GM12878 (cell line): Measurements from ENCODE around the gene CLRN3. TPM values are rescaled to one million over a fixed set of nuclear protein-coding genes. Genes with fewer than 3 reads are reported as not detected.

ENCODE experiments used
- ATAC-seq: fragments of 200-7000 bp; cut with Tn5 transposase; 3 replicates; pipeline ENCODE4 v1.9.1; 2020; ENCODE audit warnings: mild to moderate bottlenecking, moderate library complexity
- BruUV-seq: library from RNA; stranded (reverse); fragments of 400-500 nt; replicated peaks from 2 replicates; lab custom pipeline; 2021; lab: Mats Ljungman, UMichigan
- CTCF ChIA-PET: fragments of 300-600 bp; sonication (Branson Sonifier 250); formaldehyde crosslinking; extraction: SDS; loops from one replicate; lab custom pipeline; 2021; ENCODE audit warnings: inconsistent platforms; lab: Yijun Ruan, JAX
- POLR2A ChIA-PET: fragments of 350-600 bp; formaldehyde crosslinking; extraction: SDS; loops from one replicate; lab custom pipeline; 2021; ENCODE audit warnings: inconsistent platforms; lab: Charles Lee
- RAD21 ChIA-PET: fragments of 300-600 bp; sonication (Branson Sonifier 250); formaldehyde crosslinking; loops from one replicate; lab custom pipeline; 2023; ENCODE audit warnings: antibody characterized with exemption; ENCODE audit not compliant: unreplicated experiment; lab: Charles Lee
- SMC1A ChIA-PET: fragments of 300-600 bp; sonication (Branson Sonifier 250); formaldehyde crosslinking; loops from one replicate; lab custom pipeline; 2023; ENCODE audit not compliant: unreplicated experiment, uncharacterized antibody; lab: Charles Lee
- DNase-seq: peaks from one replicate; pipeline ENCODE4 v3.0.0-alpha.2; 2011; ENCODE audit warnings: low read depth, low spot score
- FAIRE-seq: peaks from 3 replicates; lab custom pipeline; 2011; peaks lifted over from hg19 to GRCh38; lab: Jason Lieb, UNC
- H2AFZ ChIP-seq: 2 replicates; pipeline ENCODE4 v1.6.0; 2011; ENCODE audit warnings: low read depth, low read length, control low read depth; ENCODE audit not compliant: control insufficient read depth
- H3K27ac ChIP-seq: 2 replicates; pipeline ENCODE4 v1.5.1; 2011; ENCODE audit warnings: control low read depth; ENCODE audit not compliant: control insufficient read depth, insufficient read depth
- H3K27me3 ChIP-seq, 2 experiments: replicated peaks in 1 of 2; 2 replicates each; pipeline versions ENCODE4 v1.6.0 to v1.6.1; 2011; ENCODE audit warnings: low read length in 1 of 2; ENCODE audit not compliant: control insufficient read depth in 2 of 2, insufficient read depth in 2 of 2
- H3K36me3 ChIP-seq, 2 experiments: 2 replicates each; pipeline ENCODE4 v1.5.1; 2011; ENCODE audit warnings: low read length in 1 of 2; ENCODE audit not compliant: control insufficient read depth in 2 of 2, insufficient read depth in 2 of 2
- H3K4me1 ChIP-seq: 2 replicates; pipeline ENCODE4 v1.6.1; 2011; ENCODE audit warnings: mild to moderate bottlenecking, low read length, moderate library complexity, mixed read lengths; ENCODE audit not compliant: control insufficient read depth, insufficient read depth
- H3K4me2 ChIP-seq: 2 replicates; pipeline ENCODE4 v1.6.0; 2011; ENCODE audit warnings: control low read depth; ENCODE audit not compliant: control insufficient read depth, insufficient read depth
- H3K4me3 ChIP-seq: fragments of 200-600 bp; sonication (generic); 2 replicates; pipeline ENCODE4 v1.5.1; 2016
- H3K79me2 ChIP-seq: 2 replicates; pipeline ENCODE4 v1.6.0; 2011; ENCODE audit warnings: low read length; ENCODE audit not compliant: control insufficient read depth, insufficient read depth
- H3K9ac ChIP-seq: 2 replicates; pipeline ENCODE4 v1.8.0; 2011; ENCODE audit warnings: low read length, control low read depth, mixed read lengths; ENCODE audit not compliant: control insufficient read depth, insufficient read depth
- H3K9me3 ChIP-seq: replicated peaks from 3 replicates; pipeline ENCODE4 v1.5.1; 2011; ENCODE audit warnings: mild to moderate bottlenecking, low read length; ENCODE audit not compliant: control insufficient read depth, insufficient read depth
- H4K20me1 ChIP-seq: 2 replicates; pipeline ENCODE4 v1.6.0; 2011; ENCODE audit not compliant: control insufficient read depth, insufficient read depth
- ESRRA ChIP-seq: IDR thresholded peaks from 2 replicates; pipeline ENCODE4 v1.6.1; 2012; ENCODE audit warnings: mild to moderate bottlenecking, low read length, improper control_type of control experiment
- HDAC2 ChIP-seq: fragments of 200-600 bp; sonication (generic); IDR thresholded peaks from 2 replicates; pipeline ENCODE4 v1.6.1; 2017
- JUNB ChIP-seq: IDR thresholded peaks from 2 replicates; pipeline ENCODE4 v1.6.1; 2016; ENCODE audit warnings: antibody characterized with exemption, mild to moderate bottlenecking
- PAX5 ChIP-seq: IDR thresholded peaks from 2 replicates; pipeline ENCODE4 v1.6.1; 2011; ENCODE audit warnings: low read depth, low read length, borderline replicate concordance
- ZBED1 ChIP-seq: IDR thresholded peaks from 2 replicates; pipeline ENCODE4 v1.6.1; 2016; ENCODE audit warnings: borderline replicate concordance
- WGBS: methylation state at CpG from one replicate; pipeline ENCODE4 v1.1.6; 2016; ENCODE audit warnings: low lambda C conversion rate; ENCODE audit not compliant: insufficient replicate concordance, insufficient coverage; ENCODE audit errors: missing lambda C conversion rate; 5-methylcytosine and 5-hydroxymethylcytosine counted together
- in situ Hi-C: fragments of 300-500 bp; cut with MboI; formaldehyde crosslinking; loops from 9 replicates; pipeline ENCODE4 v1.14.3; 2018; ENCODE audit warnings: mixed read lengths
- intact Hi-C: fragments of 100-400 bp; cut with micrococcal nuclease; formaldehyde crosslinking; loops from one replicate; pipeline ENCODE4 v1.14.2; 2022; ENCODE audit not compliant: unreplicated experiment
- polyA plus RNA-seq, 11 experiments: library from polyadenylated mRNA; depleted of rRNA in 4 of 11; unstranded in 6 of 11; stranded (reverse) in 5 of 11; fragments of >200 nt; fragmentation: Nextera tagmentation in 4 of 11; fragmentation: Illumina TruSeq in 1 of 11; extraction: Ambion mirVana in 4 of 11; extraction: Trizol in 1 of 11; gene quantifications; 1 replicate in 1 of 11; 2 replicates in 10 of 11; pipeline versions ENCODE4 v1.2.1 to v1.2.3, GENCODE V29; 2011 to 2016; ENCODE audit warnings: inconsistent platforms in 2 of 11, missing spikeins in 2 of 11, low read depth in 1 of 11
- total RNA-seq, 4 experiments: library from RNA; depleted of rRNA in 3 of 4; stranded (reverse); fragments of >200 nt in 3 of 4; fragmentation: Illumina TruSeq in 1 of 4; extraction: Trizol in 1 of 4; gene quantifications; 2 replicates each; pipeline versions ENCODE4 v1.2.1 to v1.2.3, GENCODE V29; 2013 to 2021
- TF ChIP-seq, protein P1 (sequence below): fragments of 450-650 bp; IDR thresholded peaks from 2 replicates; pipeline ENCODE4 v1.6.1; 2017; ENCODE audit warnings: borderline replicate concordance
- TF ChIP-seq, protein P2 (sequence below): fragments of 450-650 bp; IDR thresholded peaks from 2 replicates; pipeline ENCODE4 v1.6.1; 2017; ENCODE audit warnings: mild to moderate bottlenecking, moderate library complexity

Gene CLRN3
- total and polyA plus RNA-seq, 10 of the 15 experiments (the other 5 are each of a cell fraction or from before 2014, with no cell fraction given): not detected

DNA sequence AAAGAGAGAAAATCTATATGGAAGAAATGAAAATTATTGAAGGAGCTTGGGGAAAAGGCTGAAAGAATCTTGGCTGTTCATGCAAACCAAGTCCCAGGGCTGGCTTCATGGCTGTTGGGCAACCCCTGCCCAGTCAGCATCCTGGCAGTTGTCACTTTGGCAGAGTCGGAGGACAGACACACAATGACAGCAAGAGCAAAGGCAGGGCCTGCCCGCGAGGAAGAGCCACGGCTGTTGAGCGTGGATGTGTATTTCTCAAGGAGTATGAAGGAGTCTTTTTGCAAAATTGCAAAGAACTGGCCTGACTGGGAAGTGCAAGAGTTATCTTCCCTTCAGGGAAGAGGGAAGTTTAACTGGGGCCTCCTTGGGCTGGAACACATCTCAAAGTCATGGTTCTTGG lies 25.8 kb upstream of the CLRN3 start:
- Histone ChIP-seq H3K79me2 (no peaks in the 10 kb centered on the region), H4K20me1 (no peaks in the 10 kb centered on the region), H3K9me3 (no peaks in the 10 kb centered on the region; the same call in 2 of the 3 replicates), H3K4me1 (no peaks in the 10 kb centered on the region), H3K4me3 (no peak overlapping the region), H3K27me3 (no peaks in the 10 kb centered on the region), H3K36me3 (no peaks in the 10 kb centered on the region), H2AFZ (no peak overlapping the region), H3K9ac (no peak overlapping the region), H3K27ac (no peak overlapping the region), H3K4me2 (no peak overlapping the region)
- CTCF ChIA-PET: interaction anchor here (0.9 kb wide), 1 partner anchor 894 kb away, joined by 3 read pairs; no protein-coding TSS in a partner anchor
- ATAC-seq: no peak
- no peak for DNase-seq
- in situ Hi-C loops (no loop called here), intact Hi-C loops (no loop called here)
- POLR2A ChIA-PET: no interaction called here
- SMC1A ChIA-PET: no interaction called here
- 43% methylated on average over 5 of the region's 5 CpGs for WGBS
- no peak for FAIRE-seq
- RAD21 ChIA-PET: no interaction called here
- BruUV-seq: no TSS peak
- TF ChIP-seq ZBED1 (no peak), HDAC2 (no peak), JUNB (no peak), PAX5 (no peak), ESRRA (no peak)
- TF ChIP-seq, protein P1, sequence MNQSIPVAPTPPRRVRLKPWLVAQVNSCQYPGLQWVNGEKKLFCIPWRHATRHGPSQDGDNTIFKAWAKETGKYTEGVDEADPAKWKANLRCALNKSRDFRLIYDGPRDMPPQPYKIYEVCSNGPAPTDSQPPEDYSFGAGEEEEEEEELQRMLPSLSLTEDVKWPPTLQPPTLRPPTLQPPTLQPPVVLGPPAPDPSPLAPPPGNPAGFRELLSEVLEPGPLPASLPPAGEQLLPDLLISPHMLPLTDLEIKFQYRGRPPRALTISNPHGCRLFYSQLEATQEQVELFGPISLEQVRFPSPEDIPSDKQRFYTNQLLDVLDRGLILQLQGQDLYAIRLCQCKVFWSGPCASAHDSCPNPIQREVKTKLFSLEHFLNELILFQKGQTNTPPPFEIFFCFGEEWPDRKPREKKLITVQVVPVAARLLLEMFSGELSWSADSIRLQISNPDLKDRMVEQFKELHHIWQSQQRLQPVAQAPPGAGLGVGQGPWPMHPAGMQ: no peak
- TF ChIP-seq, protein P2, sequence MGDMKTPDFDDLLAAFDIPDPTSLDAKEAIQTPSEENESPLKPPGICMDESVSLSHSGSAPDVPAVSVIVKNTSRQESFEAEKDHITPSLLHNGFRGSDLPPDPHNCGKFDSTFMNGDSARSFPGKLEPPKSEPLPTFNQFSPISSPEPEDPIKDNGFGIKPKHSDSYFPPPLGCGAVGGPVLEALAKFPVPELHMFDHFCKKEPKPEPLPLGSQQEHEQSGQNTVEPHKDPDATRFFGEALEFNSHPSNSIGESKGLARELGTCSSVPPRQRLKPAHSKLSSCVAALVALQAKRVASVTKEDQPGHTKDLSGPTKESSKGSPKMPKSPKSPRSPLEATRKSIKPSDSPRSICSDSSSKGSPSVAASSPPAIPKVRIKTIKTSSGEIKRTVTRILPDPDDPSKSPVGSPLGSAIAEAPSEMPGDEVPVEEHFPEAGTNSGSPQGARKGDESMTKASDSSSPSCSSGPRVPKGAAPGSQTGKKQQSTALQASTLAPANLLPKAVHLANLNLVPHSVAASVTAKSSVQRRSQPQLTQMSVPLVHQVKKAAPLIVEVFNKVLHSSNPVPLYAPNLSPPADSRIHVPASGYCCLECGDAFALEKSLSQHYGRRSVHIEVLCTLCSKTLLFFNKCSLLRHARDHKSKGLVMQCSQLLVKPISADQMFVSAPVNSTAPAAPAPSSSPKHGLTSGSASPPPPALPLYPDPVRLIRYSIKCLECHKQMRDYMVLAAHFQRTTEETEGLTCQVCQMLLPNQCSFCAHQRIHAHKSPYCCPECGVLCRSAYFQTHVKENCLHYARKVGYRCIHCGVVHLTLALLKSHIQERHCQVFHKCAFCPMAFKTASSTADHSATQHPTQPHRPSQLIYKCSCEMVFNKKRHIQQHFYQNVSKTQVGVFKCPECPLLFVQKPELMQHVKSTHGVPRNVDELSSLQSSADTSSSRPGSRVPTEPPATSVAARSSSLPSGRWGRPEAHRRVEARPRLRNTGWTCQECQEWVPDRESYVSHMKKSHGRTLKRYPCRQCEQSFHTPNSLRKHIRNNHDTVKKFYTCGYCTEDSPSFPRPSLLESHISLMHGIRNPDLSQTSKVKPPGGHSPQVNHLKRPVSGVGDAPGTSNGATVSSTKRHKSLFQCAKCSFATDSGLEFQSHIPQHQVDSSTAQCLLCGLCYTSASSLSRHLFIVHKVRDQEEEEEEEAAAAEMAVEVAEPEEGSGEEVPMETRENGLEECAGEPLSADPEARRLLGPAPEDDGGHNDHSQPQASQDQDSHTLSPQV: no peak
